ENCODE results near the gene EVC.

EVC gene

GRCh38 chr4:5755161-5755560 is 44.2 kb downstream of the EVC start:
- Histone ChIP-seq H4K91ac (ENCODE audit: low read depth, low read length, poor library complexity) (no peak overlapping the region), H3K79me1 (ENCODE audit: low read depth, low read length) (no peaks in the 10 kb centered on the region), H3K9me3 (replicated peaks in 1 of 2; ENCODE audit: control insufficient read depth in 2 of 2, insufficient read depth in 1 of 2, low read depth in 1 of 2, low read length in 2 of 2) (peaks cover 0 to 4% of the 10 kb centered on the region in 2 donors), H3K27ac (replicated peaks; ENCODE audit: low read length) (no peak overlapping the region), H2BK15ac (ENCODE audit: low read length) (no peak overlapping the region), H3K18ac (ENCODE audit: low read length) (no peak overlapping the region), H2BK5ac (ENCODE audit: low read length) (no peak overlapping the region), H3K4me3 (ENCODE audit: low read length in 2 of 2) (no peak overlapping the region), H4K8ac (ENCODE audit: low read depth, low read length) (no peak overlapping the region), H3K23ac (ENCODE audit: low read depth, low read length, poor library complexity) (no peak overlapping the region), H2BK120ac (ENCODE audit: low read depth, low read length) (no peak overlapping the region), H2AK5ac (ENCODE audit: low read depth, low read length) (no peak overlapping the region), H3K14ac (ENCODE audit: low read length) (no peak overlapping the region), H3K4me2 (ENCODE audit: insufficient read depth, low read length, poor library complexity, severe bottlenecking) (no peak overlapping the region), H2AFZ (ENCODE audit: low read length) (no peak overlapping the region), H3K36me3 (replicated peaks in 1 of 2; ENCODE audit: control insufficient read depth in 2 of 2, insufficient read depth in 2 of 2, low read length in 2 of 2) (peaks cover 22 to 63% of the 10 kb centered on the region in 2 donors), H3K4me1 (ENCODE audit: control insufficient read depth in 2 of 2, insufficient read depth in 1 of 2, low read depth in 1 of 2, low read length in 2 of 2) (peaks cover 0 to 12% of the 10 kb centered on the region in 2 donors), H2BK12ac (ENCODE audit: low read length) (no peak overlapping the region), H3K4ac (ENCODE audit: low read length) (no peak overlapping the region), H3K9ac (ENCODE audit: low read depth, low read length, poor library complexity) (no peak overlapping the region), H3K27me3 (ENCODE audit: control insufficient read depth in 3 of 3, insufficient read depth in 3 of 3, low read depth in 1 of 3, low read length in 3 of 3) (no peaks in the 10 kb centered on the region)
- no CpG with 5 or more reads among the region's 16 CpGs for WGBS, 2 donors (ENCODE audit: extremely low coverage in 2 of 2, insufficient read length in 2 of 2, insufficient replicate concordance in 1 of 2)
- DNase-seq (ENCODE audit: low spot score): no peak

- Histone ChIP-seq H3K36me3 (replicated peaks in 1 of 2; ENCODE audit: control insufficient read depth in 2 of 2, insufficient read depth in 2 of 2, low read length in 2 of 2) (peaks cover 22 to 60% of the 10 kb centered on the region in 2 donors), H3K14ac (ENCODE audit: low read length) (no peak overlapping the region), H3K4me2 (ENCODE audit: insufficient read depth, low read length, poor library complexity, severe bottlenecking) (no peak overlapping the region), H3K4me1 (ENCODE audit: control insufficient read depth in 2 of 2, insufficient read depth in 1 of 2, low read depth in 1 of 2, low read length in 2 of 2) (peaks cover 0 to 12% of the 10 kb centered on the region in 2 donors), H2BK15ac (ENCODE audit: low read length) (no peak overlapping the region), H2BK120ac (ENCODE audit: low read depth, low read length) (no peak overlapping the region), H2AFZ (ENCODE audit: low read length) (no peak overlapping the region), H3K79me1 (ENCODE audit: low read depth, low read length) (no peaks in the 10 kb centered on the region), H3K9me3 (replicated peaks in 1 of 2; ENCODE audit: control insufficient read depth in 2 of 2, insufficient read depth in 1 of 2, low read depth in 1 of 2, low read length in 2 of 2) (peaks cover 0 to 5% of the 10 kb centered on the region in 2 donors), H3K9ac (ENCODE audit: low read depth, low read length, poor library complexity) (no peak overlapping the region), H3K4me3 (ENCODE audit: low read length in 2 of 2) (no peak overlapping the region), H2AK5ac (ENCODE audit: low read depth, low read length) (no peak overlapping the region), H4K91ac (ENCODE audit: low read depth, low read length, poor library complexity) (no peak overlapping the region), H4K8ac (ENCODE audit: low read depth, low read length) (no peak overlapping the region), H3K27me3 (ENCODE audit: control insufficient read depth in 3 of 3, insufficient read depth in 3 of 3, low read depth in 1 of 3, low read length in 3 of 3) (no peaks in the 10 kb centered on the region), H3K18ac (ENCODE audit: low read length) (no peak overlapping the region), H3K4ac (ENCODE audit: low read length) (no peak overlapping the region), H3K23ac (ENCODE audit: low read depth, low read length, poor library complexity) (no peak overlapping the region), H2BK5ac (ENCODE audit: low read length) (no peak overlapping the region), H3K27ac (replicated peaks; ENCODE audit: low read length) (no peak overlapping the region), H2BK12ac (ENCODE audit: low read length) (no peak overlapping the region)
- WGBS, 2 donors (ENCODE audit: extremely low coverage in 2 of 2, insufficient read length in 2 of 2, insufficient replicate concordance in 1 of 2): no CpG with 5 or more reads among the region's 7 CpGs
- DNase-seq (ENCODE audit: low spot score): no peak
Observed at GRCh38 chr4:5755679-5756078, 44.7 kb downstream of the EVC start.

GRCh38 chr4:5756271-5756670 is 45.3 kb downstream of the EVC start:
- DNase-seq (ENCODE audit: low spot score): no peak
- H3K4me1 ChIP-seq (ENCODE audit: control insufficient read depth in 2 of 2, insufficient read depth in 1 of 2, low read depth in 1 of 2, low read length in 2 of 2): peaks cover 0 to 12% of the 10 kb centered on the region in 2 donors
- no peak overlapping the region for H3K4me3 ChIP-seq (ENCODE audit: low read length in 2 of 2)
- no peak overlapping the region for H2AFZ ChIP-seq (ENCODE audit: low read length)
- H3K36me3 ChIP-seq (replicated peaks in 1 of 2; ENCODE audit: control insufficient read depth in 2 of 2, insufficient read depth in 2 of 2, low read length in 2 of 2): peaks cover 22 to 60% of the 10 kb centered on the region in 2 donors
- no peaks in the 10 kb centered on the region for H3K79me1 ChIP-seq (ENCODE audit: low read depth, low read length)
- H2BK5ac ChIP-seq (ENCODE audit: low read length): no peak overlapping the region
- no peaks in the 10 kb centered on the region for H3K27me3 ChIP-seq (ENCODE audit: control insufficient read depth in 3 of 3, insufficient read depth in 3 of 3, low read depth in 1 of 3, low read length in 3 of 3)
- no peak overlapping the region for H3K27ac ChIP-seq (replicated peaks; ENCODE audit: low read length)
- no peak overlapping the region for H2AK5ac ChIP-seq (ENCODE audit: low read depth, low read length)
- H2BK15ac ChIP-seq (ENCODE audit: low read length): no peak overlapping the region
- no peak overlapping the region for H3K4ac ChIP-seq (ENCODE audit: low read length)
- peak overlapping the region; percentile 27 for H3K9ac ChIP-seq (ENCODE audit: low read depth, low read length, poor library complexity)
- H3K14ac ChIP-seq (ENCODE audit: low read length): no peak overlapping the region
- no peak overlapping the region for H3K23ac ChIP-seq (ENCODE audit: low read depth, low read length, poor library complexity)
- WGBS, 2 donors (ENCODE audit: extremely low coverage in 2 of 2, insufficient read length in 2 of 2, insufficient replicate concordance in 1 of 2): no CpG with 5 or more reads among the region's 9 CpGs
- H2BK120ac ChIP-seq (ENCODE audit: low read depth, low read length): no peak overlapping the region
- H3K9me3 ChIP-seq (replicated peaks in 1 of 2; ENCODE audit: control insufficient read depth in 2 of 2, insufficient read depth in 1 of 2, low read depth in 1 of 2, low read length in 2 of 2): peaks cover 0 to 5% of the 10 kb centered on the region in 2 donors
- H3K4me2 ChIP-seq (ENCODE audit: insufficient read depth, low read length, poor library complexity, severe bottlenecking): no peak overlapping the region
- H4K91ac ChIP-seq (ENCODE audit: low read depth, low read length, poor library complexity): no peak overlapping the region
- no peak overlapping the region for H2BK12ac ChIP-seq (ENCODE audit: low read length)
- H3K18ac ChIP-seq (ENCODE audit: low read length): no peak overlapping the region
- H4K8ac ChIP-seq (ENCODE audit: low read depth, low read length): no peak overlapping the region

- no peak overlapping the region for H3K14ac ChIP-seq (ENCODE audit: low read length)
- no peaks in the 10 kb centered on the region for H3K27me3 ChIP-seq (ENCODE audit: control insufficient read depth in 3 of 3, insufficient read depth in 3 of 3, low read depth in 1 of 3, low read length in 3 of 3)
- H2BK12ac ChIP-seq (ENCODE audit: low read length): no peak overlapping the region
- no peaks in the 10 kb centered on the region for H3K79me1 ChIP-seq (ENCODE audit: low read depth, low read length)
- peaks cover 0 to 5% of the 10 kb centered on the region in 2 donors for H3K9me3 ChIP-seq (replicated peaks in 1 of 2; ENCODE audit: control insufficient read depth in 2 of 2, insufficient read depth in 1 of 2, low read depth in 1 of 2, low read length in 2 of 2)
- no peak overlapping the region for H3K4me3 ChIP-seq (ENCODE audit: low read length in 2 of 2)
- H2BK120ac ChIP-seq (ENCODE audit: low read depth, low read length): no peak overlapping the region
- no peak overlapping the region for H2BK5ac ChIP-seq (ENCODE audit: low read length)
- no peak overlapping the region for H3K4ac ChIP-seq (ENCODE audit: low read length)
- no peak overlapping the region for H3K27ac ChIP-seq (replicated peaks; ENCODE audit: low read length)
- H3K23ac ChIP-seq (ENCODE audit: low read depth, low read length, poor library complexity): no peak overlapping the region
- no peak overlapping the region for H3K4me2 ChIP-seq (ENCODE audit: insufficient read depth, low read length, poor library complexity, severe bottlenecking)
- no peak overlapping the region for H2AFZ ChIP-seq (ENCODE audit: low read length)
- WGBS, 2 donors (ENCODE audit: extremely low coverage in 2 of 2, insufficient read length in 2 of 2, insufficient replicate concordance in 1 of 2): no CpG with 5 or more reads among the region's 7 CpGs
- H2BK15ac ChIP-seq (ENCODE audit: low read length): no peak overlapping the region
- H3K4me1 ChIP-seq (ENCODE audit: control insufficient read depth in 2 of 2, insufficient read depth in 1 of 2, low read depth in 1 of 2, low read length in 2 of 2): peaks cover 0 to 6% of the 10 kb centered on the region in 2 donors
- DNase-seq (ENCODE audit: low spot score): no peak
- H3K18ac ChIP-seq (ENCODE audit: low read length): no peak overlapping the region
- no peak overlapping the region for H4K8ac ChIP-seq (ENCODE audit: low read depth, low read length)
- H3K9ac ChIP-seq (ENCODE audit: low read depth, low read length, poor library complexity): no peak overlapping the region
- H4K91ac ChIP-seq (ENCODE audit: low read depth, low read length, poor library complexity): no peak overlapping the region
- H2AK5ac ChIP-seq (ENCODE audit: low read depth, low read length): no peak overlapping the region
- H3K36me3 ChIP-seq (replicated peaks in 1 of 2; ENCODE audit: control insufficient read depth in 2 of 2, insufficient read depth in 2 of 2, low read length in 2 of 2): peaks cover 22 to 60% of the 10 kb centered on the region in 2 donors
Observed at GRCh38 chr4:5757091-5757490, 46.1 kb downstream of the EVC start.

Measured in neuronal stem cell (in vitro differentiated cells).